Stimulated activated CD4-positive, alpha-beta T cell treated with anti-CD3 and anti-CD28 coated beads, Interleukin-1b, Interleukin-23, amount 100 ng/mL, for 24 hours (primary cell): ENCODE measurements around the gene MADD.

Experiments
- DNase-seq, 4 experiments: peaks; one replicate each; pipeline ENCODE4 v3.0.0-alpha.2; 2020; ENCODE audit warnings: low read depth in 4 of 4, low spot score in 1 of 4

Gene MADD

GRCh38 chr11:47249378-47249715 is 20.6 kb upstream of the MADD start:
- DNase-seq: no peak

GRCh38 chr11:47251751-47252150 is 18.2 kb upstream of the MADD start:
- no peak for DNase-seq

GRCh38 chr11:47253660-47254059 is 16.3 kb upstream of the MADD start:
- no peak for DNase-seq

- no peak for DNase-seq
These were observed 15.5 kb upstream of the MADD start for GRCh38 chr11:47254386-47254785.

GRCh38 chr11:47256374-47256773 is 13.6 kb upstream of the MADD start:
- DNase-seq: no peak

GRCh38 chr11:47257177-47257516 is 12.8 kb upstream of the MADD start:
- DNase-seq: no peak

- no peak for DNase-seq
These were observed 12.2 kb upstream of the MADD start, which contains the start of gene NR1H3 for GRCh38 chr11:47257517-47258316. Gene NR1H3, plus strand, starts transcription at chr11:47257996. Its CDS starts 1,221 bp downstream, at chr11:47259217.

GRCh38 chr11:47258317-47258902 is 11.5 kb upstream of the MADD start:
- DNase-seq: no peak

- DNase-seq: no peak
These were observed 10.5 kb upstream of the MADD start for GRCh38 chr11:47259232-47259977.

- no peak for DNase-seq
These were observed 9.6 kb upstream of the MADD start for GRCh38 chr11:47260366-47260765.

GRCh38 chr11:47261291-47261800 is 8.6 kb upstream of the MADD start:
- DNase-seq: no peak

- no peak for DNase-seq
These were observed 5.8 kb upstream of the MADD start for GRCh38 chr11:47264119-47264518.

GRCh38 chr11:47264521-47264920 is 5.4 kb upstream of the MADD start:
- no peak for DNase-seq

- DNase-seq: no peak
These were observed 2.1 kb upstream of the MADD start for GRCh38 chr11:47267876-47268275.

GRCh38 chr11:47268448-47269001 is 1.4 kb upstream of the MADD start:
- DNase-seq: no peak

- peak; percentile 56 to 83 (median 70) for DNase-seq
These were observed 718 bp upstream of the MADD start for GRCh38 chr11:47269002-47269828.

GRCh38 chr11:47270331-47271271 is 668 bp downstream of the MADD start:
- no peak for DNase-seq

- no peak for DNase-seq
These were observed 1.4 kb downstream of the MADD start for GRCh38 chr11:47271328-47271727.

- no peak for DNase-seq
These were observed 2.2 kb downstream of the MADD start for GRCh38 chr11:47271961-47272661.
